ENCODE results near the gene PLCB4. TPM values are rescaled to one million over a fixed set of nuclear protein-coding genes. Genes with fewer than 3 reads are reported as not detected.

The PLCB4 gene
- total RNA-seq, 2 experiments from 2014 or later, result 0.06 TPM; not detected in 1

- H3K4me3 Mint-ChIP-seq, result no peak overlapping the region
- no peaks in the 10 kb centered on the region for H3K36me3 Mint-ChIP-seq (ENCODE audit: low read depth)
- Histone ChIP-seq H3K36me3 (ENCODE audit: insufficient read depth, low read length) (no peaks in the 10 kb centered on the region), H3K4me3 (ENCODE audit: low read length) (no peak overlapping the region), H3K9me3 (ENCODE audit: control insufficient read depth in 1 of 2, insufficient read depth in 1 of 2, low read length in 2 of 2) (no peaks in the 10 kb centered on the region), H3K4me1 (ENCODE audit: insufficient read depth, low read length) (no peaks in the 10 kb centered on the region), H3K27ac (ENCODE audit: low read depth in 1 of 2, low read length in 2 of 2) (no peak overlapping the region), H3K27me3 (ENCODE audit: control insufficient read depth in 1 of 2, insufficient read depth in 2 of 2, low read length in 2 of 2) (no peaks in the 10 kb centered on the region)
- H3K27me3 Mint-ChIP-seq, result no peaks in the 10 kb centered on the region
- H3K27ac Mint-ChIP-seq, result no peak overlapping the region
- no peaks in the 10 kb centered on the region for H3K9me3 Mint-ChIP-seq
- no peak for TF ChIP-seq CTCF (IDR thresholded peaks at IDR 0.05)
- no peak for DNase-seq
- H3K4me1 Mint-ChIP-seq (ENCODE audit: low read depth), result no peaks in the 10 kb centered on the region
- intact Hi-C loops (cut with DNase I, micrococcal nuclease), result no loop called here
- ChIA-PET CTCF (no interaction called here), POLR2A (no interaction called here)
- ATAC-seq (ENCODE audit: poor library complexity), result no peak
Measured at GRCh38 chr20:9121211-9121610, 52.3 kb downstream of the PLCB4 start.

GRCh38 chr20:9122571-9122970 is 53.7 kb downstream of the PLCB4 start:
- H3K27ac ChIP-seq (ENCODE audit: low read depth in 1 of 2, low read length in 2 of 2), result no peak overlapping the region
- Mint-ChIP-seq H3K9me3 (no peaks in the 10 kb centered on the region), H3K27me3 (no peaks in the 10 kb centered on the region), H3K4me3 (no peak overlapping the region), H3K27ac (no peak overlapping the region), H3K4me1 (ENCODE audit: low read depth) (no peaks in the 10 kb centered on the region), H3K36me3 (ENCODE audit: low read depth) (no peaks in the 10 kb centered on the region)
- POLR2A ChIA-PET, result no interaction called here
- no peak for DNase-seq
- intact Hi-C loops (cut with DNase I, micrococcal nuclease), result no loop called here
- CTCF ChIA-PET, result no interaction called here
- H3K36me3 ChIP-seq (ENCODE audit: insufficient read depth, low read length), result no peaks in the 10 kb centered on the region
- H3K27me3 ChIP-seq (ENCODE audit: control insufficient read depth in 1 of 2, insufficient read depth in 2 of 2, low read length in 2 of 2), result no peaks in the 10 kb centered on the region
- H3K9me3 ChIP-seq (ENCODE audit: control insufficient read depth in 1 of 2, insufficient read depth in 1 of 2, low read length in 2 of 2), result peaks cover 0 to under 1% of the 10 kb centered on the region in 2 experiments
- no peak overlapping the region for H3K4me3 ChIP-seq (ENCODE audit: low read length)
- TF ChIP-seq CTCF (IDR thresholded peaks at IDR 0.05), result no peak
- no peaks in the 10 kb centered on the region for H3K4me1 ChIP-seq (ENCODE audit: insufficient read depth, low read length)
- ATAC-seq (ENCODE audit: poor library complexity), result no peak

GRCh38 chr20:9126527-9126926 is 57.6 kb downstream of the PLCB4 start:
- POLR2A ChIA-PET, result no interaction called here
- CTCF ChIA-PET, result no interaction called here
- Mint-ChIP-seq H3K9me3 (no peaks in the 10 kb centered on the region), H3K27ac (no peak overlapping the region), H3K36me3 (ENCODE audit: low read depth) (no peaks in the 10 kb centered on the region), H3K27me3 (no peaks in the 10 kb centered on the region), H3K4me3 (no peak overlapping the region), H3K4me1 (ENCODE audit: low read depth) (no peaks in the 10 kb centered on the region)
- Histone ChIP-seq H3K27me3 (ENCODE audit: control insufficient read depth in 1 of 2, insufficient read depth in 2 of 2, low read length in 2 of 2) (no peaks in the 10 kb centered on the region), H3K36me3 (ENCODE audit: insufficient read depth, low read length) (no peaks in the 10 kb centered on the region), H3K4me3 (ENCODE audit: low read length) (no peak overlapping the region), H3K4me1 (ENCODE audit: insufficient read depth, low read length) (no peaks in the 10 kb centered on the region), H3K9me3 (ENCODE audit: control insufficient read depth in 1 of 2, insufficient read depth in 1 of 2, low read length in 2 of 2) (peaks cover 1 to 4% of the 10 kb centered on the region in 2 experiments), H3K27ac (ENCODE audit: low read depth in 1 of 2, low read length in 2 of 2) (no peak overlapping the region)
- ATAC-seq (ENCODE audit: poor library complexity) (no peak), DNase-seq (no peak)
- TF ChIP-seq CTCF (IDR thresholded peaks at IDR 0.05), result no peak
- intact Hi-C loops (cut with DNase I, micrococcal nuclease), result no loop called here

All from CD4-positive, alpha-beta T cell (primary cell).